Peyer's patch (tissue), 4 donors: ENCODE data around the gene PPFIA4.
A peak's percentile ranks its signal among the peaks of the same experiment; 100 is the strongest.

Experiments
- POLR2A ChIP-seq, 2 donors: fragments of 450-650 bp; IDR thresholded peaks; one replicate each; pipeline ENCODE4 v1.5.1; 2017; ENCODE audit warnings: antibody characterized with exemption in 2 of 2, mild to moderate bottlenecking in 2 of 2, moderate library complexity in 2 of 2
- TF ChIP-seq, protein P1 (sequence below), 6 experiments: fragments of 450-650 bp in 4 of 6; fragments of 200-600 bp in 2 of 6; sonication (generic) in 1 of 6; IDR thresholded peaks; one replicate each; pipeline ENCODE4 v1.5.1; 2017 to 2019; ENCODE audit warnings: antibody characterized with exemption in 6 of 6, mild to moderate bottlenecking in 3 of 6, moderate library complexity in 1 of 6

DNA sequence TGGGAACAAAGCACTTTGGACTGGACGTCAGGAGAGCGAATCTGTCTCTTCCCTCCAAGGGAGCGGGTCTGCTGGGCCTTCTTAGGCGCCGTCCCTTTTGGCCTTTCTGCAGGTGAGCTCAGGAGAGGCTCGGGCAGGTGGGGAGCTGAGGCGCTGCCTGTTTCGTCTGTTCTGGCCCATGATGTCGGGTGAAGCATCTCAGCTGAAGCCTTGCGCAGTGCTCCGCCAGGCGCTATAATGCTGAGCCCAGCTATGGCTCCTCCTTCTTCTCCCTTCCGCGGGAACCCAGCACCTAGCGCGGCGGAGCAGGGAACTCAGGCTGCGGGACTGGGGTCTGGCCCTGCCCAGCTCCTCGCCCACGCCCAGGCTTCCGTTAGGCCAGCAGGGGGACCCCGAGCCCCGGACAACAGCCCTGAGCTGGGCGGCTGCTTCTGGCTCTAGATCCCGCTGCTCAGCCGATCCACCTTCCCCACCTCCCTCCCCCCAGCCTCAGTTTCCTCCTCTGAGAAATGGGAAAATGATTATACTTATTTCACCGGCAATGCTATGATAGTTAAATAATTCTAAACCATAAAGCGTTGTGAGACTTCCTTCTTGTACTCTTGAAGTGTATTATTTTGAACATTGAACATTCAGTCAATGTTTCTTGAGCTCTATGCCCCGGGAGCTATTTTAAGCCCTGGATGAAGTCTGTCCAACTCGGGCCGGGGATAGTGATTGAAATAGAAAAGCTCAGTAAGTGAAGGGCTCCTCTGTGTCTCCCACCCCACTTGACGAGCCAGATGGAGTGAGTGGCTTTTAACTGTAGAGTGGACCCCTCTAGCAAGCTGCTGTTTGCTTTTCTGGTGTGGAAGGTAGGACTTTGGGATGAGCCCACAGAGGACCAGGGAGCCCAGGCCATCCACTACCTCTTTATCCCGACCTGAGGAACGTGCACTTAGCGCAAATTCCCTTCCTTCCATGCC lies 91.6 kb downstream of the PPFIA4 start:
- TF ChIP-seq, protein P1, sequence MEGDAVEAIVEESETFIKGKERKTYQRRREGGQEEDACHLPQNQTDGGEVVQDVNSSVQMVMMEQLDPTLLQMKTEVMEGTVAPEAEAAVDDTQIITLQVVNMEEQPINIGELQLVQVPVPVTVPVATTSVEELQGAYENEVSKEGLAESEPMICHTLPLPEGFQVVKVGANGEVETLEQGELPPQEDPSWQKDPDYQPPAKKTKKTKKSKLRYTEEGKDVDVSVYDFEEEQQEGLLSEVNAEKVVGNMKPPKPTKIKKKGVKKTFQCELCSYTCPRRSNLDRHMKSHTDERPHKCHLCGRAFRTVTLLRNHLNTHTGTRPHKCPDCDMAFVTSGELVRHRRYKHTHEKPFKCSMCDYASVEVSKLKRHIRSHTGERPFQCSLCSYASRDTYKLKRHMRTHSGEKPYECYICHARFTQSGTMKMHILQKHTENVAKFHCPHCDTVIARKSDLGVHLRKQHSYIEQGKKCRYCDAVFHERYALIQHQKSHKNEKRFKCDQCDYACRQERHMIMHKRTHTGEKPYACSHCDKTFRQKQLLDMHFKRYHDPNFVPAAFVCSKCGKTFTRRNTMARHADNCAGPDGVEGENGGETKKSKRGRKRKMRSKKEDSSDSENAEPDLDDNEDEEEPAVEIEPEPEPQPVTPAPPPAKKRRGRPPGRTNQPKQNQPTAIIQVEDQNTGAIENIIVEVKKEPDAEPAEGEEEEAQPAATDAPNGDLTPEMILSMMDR (IDR thresholded peaks at IDR 0.05): peak in 5 of 6 experiments; percentile 36 to 57 (median 53)
- no peak for TF ChIP-seq POLR2A (IDR thresholded peaks at IDR 0.05)
